Stimulated activated naive CD8-positive, alpha-beta T cell treated with anti-CD3 and anti-CD28 coated beads, Interleukin-15, amount 100 ng/mL, for 72 hours (primary cell): ENCODE data around the gene MAPKAPK2.
A peak's percentile ranks its signal among the peaks of the same experiment; 100 is the strongest.

Experiments used
- ATAC-seq: fragments of 150-1000 bp; cut with Tn5 transposase; 2 replicates; pipeline ENCODE4 v1.10.0; 2021; ENCODE audit warnings: mild to moderate bottlenecking, moderate library complexity
- DNase-seq, 2 donors: peaks; one replicate each; pipeline ENCODE4 v3.0.0; 2021 to 2022
- H3K27ac Mint-ChIP-seq, 2 donors: one replicate each; pipeline ENCODE4 v1.8.0; 2022; ENCODE audit warnings: mild to moderate bottlenecking in 2 of 2, mixed read lengths in 2 of 2, moderate library complexity in 2 of 2
- H3K27me3 Mint-ChIP-seq: one replicate; pipeline ENCODE4 v1.8.0; 2022; ENCODE audit warnings: mixed read lengths
- H3K4me1 Mint-ChIP-seq: one replicate; pipeline ENCODE4 v1.8.0; 2022; ENCODE audit warnings: mild to moderate bottlenecking, mixed read lengths
- H3K4me3 Mint-ChIP-seq, 2 donors: one replicate each; pipeline ENCODE4 v1.8.0; 2022; ENCODE audit warnings: mild to moderate bottlenecking in 2 of 2, mixed read lengths in 2 of 2, moderate library complexity in 1 of 2
- H3K9me3 Mint-ChIP-seq, 2 donors: one replicate each; pipeline ENCODE4 v1.8.0; 2022; ENCODE audit warnings: mixed read lengths in 2 of 2

The MAPKAPK2 gene

DNA sequence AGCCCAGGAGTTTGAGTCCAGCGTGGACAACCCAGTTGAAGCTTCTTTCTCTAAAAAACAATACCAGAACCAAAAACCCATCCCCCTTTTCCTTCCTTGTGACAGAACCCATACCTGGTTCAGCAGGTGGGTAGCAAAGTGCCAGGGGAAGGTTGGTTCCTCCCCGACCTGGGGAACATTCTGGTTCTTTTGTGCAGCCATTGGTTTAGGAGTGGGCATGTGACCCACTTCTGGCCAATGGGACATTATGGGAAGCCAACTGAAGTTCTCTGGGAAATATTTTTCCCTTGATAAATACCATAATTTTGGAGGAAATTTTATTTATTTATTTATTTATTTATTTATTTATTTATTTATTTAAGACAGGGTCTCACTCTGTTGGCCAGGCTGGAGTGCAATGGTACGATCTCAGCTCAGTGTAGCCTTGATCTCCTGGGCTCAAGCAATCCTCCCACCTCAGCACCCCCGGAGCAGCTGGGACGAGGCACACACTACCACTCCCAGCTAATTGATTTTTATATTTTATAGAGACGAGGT is 15.8 kb upstream of the MAPKAPK2 start:
- Mint-ChIP-seq H3K4me3 (no peak overlapping the region), H3K4me1 (peaks cover 9% of the 10 kb centered on the region), H3K9me3 (no peaks in the 10 kb centered on the region), H3K27ac (no peak overlapping the region), H3K27me3 (peaks cover 15% of the 10 kb centered on the region)
- ATAC-seq (no peak), DNase-seq (no peak)

- H3K27me3 Mint-ChIP-seq, result peaks cover 10% of the 10 kb centered on the region
- ATAC-seq (no peak), DNase-seq (no peak)
- H3K9me3 Mint-ChIP-seq, result no peaks in the 10 kb centered on the region
- H3K4me3 Mint-ChIP-seq, result no peak overlapping the region
- no peak overlapping the region for H3K27ac Mint-ChIP-seq
- H3K4me1 Mint-ChIP-seq, result peaks cover 5% of the 10 kb centered on the region
Observed at GRCh38 chr1:206672011-206672688, 12.6 kb upstream of the MAPKAPK2 start.

- no peaks in the 10 kb centered on the region for H3K9me3 Mint-ChIP-seq
- ATAC-seq (no peak), DNase-seq (no peak)
- H3K4me3 Mint-ChIP-seq, result no peak overlapping the region
- H3K27ac Mint-ChIP-seq, result no peak overlapping the region
- peaks cover under 1% of the 10 kb centered on the region for H3K27me3 Mint-ChIP-seq
- peaks cover 4% of the 10 kb centered on the region for H3K4me1 Mint-ChIP-seq
Observed at GRCh38 chr1:206672844-206673758, 11.6 kb upstream of the MAPKAPK2 start.

DNA sequence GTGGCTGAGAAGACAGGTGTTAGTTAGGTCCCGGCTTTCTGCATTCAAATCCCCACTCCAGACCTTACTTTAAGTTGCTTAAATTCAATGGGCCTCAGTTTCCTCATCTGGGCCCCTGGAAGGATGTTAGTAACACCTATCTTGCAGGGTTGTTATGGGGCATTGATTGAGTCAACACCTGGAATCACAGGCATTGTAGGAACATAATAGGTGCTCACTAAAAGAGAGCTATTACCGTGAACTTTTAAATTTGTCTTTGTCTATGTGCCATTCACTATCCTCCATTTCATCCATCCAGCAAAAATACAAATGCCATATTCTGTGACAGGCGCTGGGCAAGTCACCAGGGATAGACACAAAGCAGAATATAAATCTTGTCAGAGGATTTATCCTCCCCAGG is 10.5 kb upstream of the MAPKAPK2 start:
- DNase-seq (no peak), ATAC-seq (no peak)
- Mint-ChIP-seq H3K9me3 (no peaks in the 10 kb centered on the region), H3K4me3 (no peak overlapping the region), H3K27ac (no peak overlapping the region), H3K4me1 (peaks cover 9% of the 10 kb centered on the region), H3K27me3 (no peaks in the 10 kb centered on the region)

- no peak for DNase-seq
- no peak overlapping the region for H3K27ac Mint-ChIP-seq
- ATAC-seq, result no peak
- H3K4me3 Mint-ChIP-seq, result no peak overlapping the region
- H3K4me1 Mint-ChIP-seq, result peaks cover 14% of the 10 kb centered on the region
- H3K9me3 Mint-ChIP-seq, result no peaks in the 10 kb centered on the region
- no peaks in the 10 kb centered on the region for H3K27me3 Mint-ChIP-seq
Observed at GRCh38 chr1:206674745-206675175, 9.9 kb upstream of the MAPKAPK2 start.

DNA sequence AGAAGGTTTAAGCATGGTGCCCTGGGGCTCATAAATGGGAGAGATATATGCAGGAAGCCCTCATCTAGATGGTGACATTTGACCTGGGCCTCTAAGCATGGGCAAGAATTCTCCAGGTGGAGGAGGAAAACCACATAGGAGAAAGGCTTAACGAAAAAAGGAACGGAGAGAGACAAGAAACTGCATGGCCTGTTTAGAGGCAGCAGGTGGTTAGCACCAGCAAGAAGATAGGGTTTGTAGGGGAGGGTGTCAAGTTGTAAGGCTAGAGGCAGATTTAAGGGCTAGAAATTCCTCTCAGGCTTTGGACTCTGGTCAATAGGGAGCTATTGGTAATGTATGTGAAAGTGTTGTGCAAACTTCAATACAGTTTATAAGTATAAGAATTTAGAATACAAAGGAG is 8.2 kb upstream of the MAPKAPK2 start:
- Mint-ChIP-seq H3K4me1 (peaks cover 22% of the 10 kb centered on the region), H3K9me3 (no peaks in the 10 kb centered on the region), H3K27me3 (no peaks in the 10 kb centered on the region), H3K4me3 (no peak overlapping the region), H3K27ac (no peak overlapping the region)
- DNase-seq (no peak), ATAC-seq (no peak)

DNA sequence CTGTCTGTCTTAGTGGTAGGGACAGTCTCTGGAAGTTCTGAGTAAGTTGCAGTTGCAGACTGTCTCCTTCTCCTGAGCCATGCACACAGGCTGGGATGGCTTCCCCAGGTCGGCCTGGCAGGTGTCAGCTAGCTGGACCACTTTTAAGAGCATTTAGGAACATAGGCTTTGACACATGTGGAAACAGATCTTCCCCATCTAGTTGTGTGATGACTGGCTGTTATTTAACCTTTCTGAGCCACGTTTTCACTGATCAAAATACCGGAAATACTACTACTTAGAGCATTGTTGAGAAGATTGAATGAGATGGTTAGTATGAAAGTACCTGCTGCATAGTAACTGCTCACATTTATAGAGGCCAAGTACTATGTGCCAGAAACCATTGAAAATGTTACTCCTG is 6.2 kb upstream of the MAPKAPK2 start:
- DNase-seq (no peak), ATAC-seq (no peak)
- peaks cover 22% of the 10 kb centered on the region for H3K4me1 Mint-ChIP-seq
- H3K27ac Mint-ChIP-seq, result no peak overlapping the region
- H3K9me3 Mint-ChIP-seq, result no peaks in the 10 kb centered on the region
- H3K4me3 Mint-ChIP-seq, result no peak overlapping the region
- H3K27me3 Mint-ChIP-seq, result peaks cover 11% of the 10 kb centered on the region

GRCh38 chr1:206679738-206680211 is 4.9 kb upstream of the MAPKAPK2 start:
- H3K9me3 Mint-ChIP-seq, result no peaks in the 10 kb centered on the region
- peaks cover 32% of the 10 kb centered on the region for H3K4me1 Mint-ChIP-seq
- peaks cover 23% of the 10 kb centered on the region for H3K27me3 Mint-ChIP-seq
- H3K27ac Mint-ChIP-seq, result peak overlapping the region in 1 of 2 donors; percentile 29
- peak; percentile 75 for ATAC-seq
- no peak for DNase-seq
- peak overlapping the region; percentile 52 to 63 for H3K4me3 Mint-ChIP-seq

DNA sequence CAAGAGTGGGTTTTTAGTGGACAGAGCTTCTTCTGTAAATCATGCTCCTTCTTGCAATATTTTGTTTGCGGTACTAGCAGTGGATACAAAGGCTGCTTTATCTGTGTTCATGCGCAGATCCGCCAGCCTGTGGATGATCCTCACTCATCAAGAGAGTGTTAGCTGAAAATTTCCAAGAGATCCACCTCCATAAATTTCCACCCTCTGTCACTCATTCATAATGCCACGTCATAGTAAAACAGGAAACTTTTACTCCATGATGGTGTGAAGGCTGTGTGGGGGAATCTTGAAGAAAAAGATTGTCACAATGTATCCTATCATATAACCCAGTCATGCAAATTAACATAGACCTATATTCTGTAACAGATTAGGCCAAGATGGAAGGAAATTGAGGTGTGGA is 4.4 kb upstream of the MAPKAPK2 start:
- H3K27me3 Mint-ChIP-seq, result peaks cover 24% of the 10 kb centered on the region
- no peak overlapping the region for H3K4me3 Mint-ChIP-seq
- no peak for DNase-seq
- no peaks in the 10 kb centered on the region for H3K9me3 Mint-ChIP-seq
- peaks cover 32% of the 10 kb centered on the region for H3K4me1 Mint-ChIP-seq
- H3K27ac Mint-ChIP-seq, result no peak overlapping the region
- ATAC-seq, result no peak

GRCh38 chr1:206681359-206681758 is 3.3 kb upstream of the MAPKAPK2 start:
- Mint-ChIP-seq H3K9me3 (no peaks in the 10 kb centered on the region), H3K4me1 (peaks cover 32% of the 10 kb centered on the region), H3K27ac (no peak overlapping the region), H3K27me3 (peaks cover 24% of the 10 kb centered on the region), H3K4me3 (no peak overlapping the region)
- ATAC-seq (no peak), DNase-seq (no peak)

DNA sequence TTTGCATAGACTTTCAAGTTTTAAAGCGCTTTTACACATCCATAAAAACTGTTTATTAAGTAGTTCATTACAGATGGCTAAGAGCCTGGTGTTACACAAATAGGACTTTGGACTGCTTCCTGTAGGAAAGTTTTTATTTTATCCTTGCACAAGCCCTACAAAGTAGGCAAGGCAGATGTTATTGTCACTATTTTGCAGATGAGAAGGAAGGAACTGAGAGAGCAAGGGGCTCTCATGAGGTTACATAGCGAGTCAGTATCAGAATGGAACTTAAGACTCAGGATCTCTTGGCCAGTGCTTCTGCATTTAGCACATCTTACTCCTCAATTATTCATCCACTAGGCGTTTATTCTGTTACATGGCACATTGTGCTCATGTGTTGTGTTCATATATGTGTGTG is 2.6 kb upstream of the MAPKAPK2 start:
- Mint-ChIP-seq H3K4me3 (no peak overlapping the region), H3K4me1 (peaks cover 40% of the 10 kb centered on the region), H3K9me3 (no peaks in the 10 kb centered on the region), H3K27ac (no peak overlapping the region), H3K27me3 (peaks cover 24% of the 10 kb centered on the region)
- ATAC-seq (no peak), DNase-seq (no peak)

- Mint-ChIP-seq H3K4me3 (no peak overlapping the region), H3K27me3 (peaks cover 24% of the 10 kb centered on the region)
- no peak for ATAC-seq
Observed at GRCh38 chr1:206683313-206683712, 1.4 kb upstream of the MAPKAPK2 start.

GRCh38 chr1:206684003-206684402 is 702 bp upstream of the MAPKAPK2 start:
- Mint-ChIP-seq H3K4me3 (peak overlapping the region; percentile 89 to 95), H3K9me3 (no peaks in the 10 kb centered on the region), H3K4me1 (peaks cover 51% of the 10 kb centered on the region), H3K27ac (peak overlapping the region in 1 of 2 donors; percentile 19), H3K27me3 (peaks cover 24% of the 10 kb centered on the region)
- DNase-seq (no peak), ATAC-seq (no peak)

More at GRCh38 chr1:206683313-206683712, 1.4 kb upstream of the MAPKAPK2 start:
- peaks cover 52% of the 10 kb centered on the region for H3K4me1 Mint-ChIP-seq
- no peak for DNase-seq
- H3K27ac Mint-ChIP-seq, result no peak overlapping the region
- no peaks in the 10 kb centered on the region for H3K9me3 Mint-ChIP-seq

GRCh38 chr1:206685334-206685768 is 646 bp downstream of the MAPKAPK2 start:
- DNase-seq (peak; percentile 52 to 68), ATAC-seq (peak; percentile 67)
- peaks cover 24% of the 10 kb centered on the region for H3K27me3 Mint-ChIP-seq
- peak overlapping the region; percentile 97 to 98 for H3K27ac Mint-ChIP-seq
- peaks cover 51% of the 10 kb centered on the region for H3K4me1 Mint-ChIP-seq
- no peaks in the 10 kb centered on the region for H3K9me3 Mint-ChIP-seq
- H3K4me3 Mint-ChIP-seq, result peak overlapping the region; percentile 88 to 95

- peaks cover 24% of the 10 kb centered on the region for H3K27me3 Mint-ChIP-seq
- H3K27ac Mint-ChIP-seq, result peak overlapping the region; percentile 96 to 98
- H3K4me1 Mint-ChIP-seq, result peaks cover 54% of the 10 kb centered on the region
- no peaks in the 10 kb centered on the region for H3K9me3 Mint-ChIP-seq
- peak; percentile 57 to 79 for DNase-seq
- ATAC-seq, result peak; percentile 76
- peak overlapping the region; percentile 88 to 95 for H3K4me3 Mint-ChIP-seq
Observed at GRCh38 chr1:206685769-206686477, 1.2 kb downstream of the MAPKAPK2 start.
